ENCODE measurements around the gene TSPAN4. TPM values are rescaled to one million over a fixed set of nuclear protein-coding genes. Genes with fewer than 3 reads are reported as not detected.

Gene TSPAN4
- total RNA-seq, 1 donor from 2014 or later, result 2.3 TPM

- Mint-ChIP-seq H3K27ac (no peak overlapping the region), H3K4me3 (no peak overlapping the region), H3K4me1 (no peaks in the 10 kb centered on the region), H3K27me3 (no peaks in the 10 kb centered on the region), H3K9me3 (no peaks in the 10 kb centered on the region), H3K36me3 (ENCODE audit: low read depth) (no peaks in the 10 kb centered on the region)
- TF ChIP-seq CTCF (IDR thresholded peaks at IDR 0.05), result no peak
- ChIA-PET CTCF (no interaction called here), POLR2A (no interaction called here)
- intact Hi-C loops (cut with micrococcal nuclease), result no loop called here
- DNase-seq (no peak), ATAC-seq (ENCODE audit: low read depth) (no peak)
Measured at GRCh38 chr11:855330-855674, 12.7 kb downstream of the TSPAN4 start.

GRCh38 chr11:855796-856195 is 13.1 kb downstream of the TSPAN4 start:
- CTCF ChIA-PET, result no interaction called here
- ATAC-seq (ENCODE audit: low read depth) (no peak), DNase-seq (no peak)
- intact Hi-C loops (cut with micrococcal nuclease), result no loop called here
- H3K9me3 Mint-ChIP-seq, result no peaks in the 10 kb centered on the region
- H3K27me3 Mint-ChIP-seq, result no peaks in the 10 kb centered on the region
- H3K4me1 Mint-ChIP-seq, result no peaks in the 10 kb centered on the region
- no peak overlapping the region for H3K4me3 Mint-ChIP-seq
- TF ChIP-seq CTCF (IDR thresholded peaks at IDR 0.05), result no peak
- POLR2A ChIA-PET, result no interaction called here
- H3K27ac Mint-ChIP-seq, result no peak overlapping the region
- H3K36me3 Mint-ChIP-seq (ENCODE audit: low read depth), result no peaks in the 10 kb centered on the region

- Mint-ChIP-seq H3K27me3 (no peaks in the 10 kb centered on the region), H3K27ac (no peak overlapping the region), H3K4me1 (no peaks in the 10 kb centered on the region), H3K9me3 (no peaks in the 10 kb centered on the region), H3K4me3 (no peak overlapping the region), H3K36me3 (ENCODE audit: low read depth) (no peaks in the 10 kb centered on the region)
- ATAC-seq (ENCODE audit: low read depth), result no peak
- DNase-seq, result no peak
- intact Hi-C loops (cut with micrococcal nuclease), result no loop called here
- ChIA-PET CTCF (no interaction called here), POLR2A (no interaction called here)
- TF ChIP-seq CTCF (IDR thresholded peaks at IDR 0.05), result no peak
Measured at GRCh38 chr11:856397-856796, 13.7 kb downstream of the TSPAN4 start.

GRCh38 chr11:858053-858761 is 15.6 kb downstream of the TSPAN4 start:
- Mint-ChIP-seq H3K4me1 (no peaks in the 10 kb centered on the region), H3K27ac (no peak overlapping the region), H3K4me3 (no peak overlapping the region), H3K9me3 (no peaks in the 10 kb centered on the region), H3K36me3 (ENCODE audit: low read depth) (no peaks in the 10 kb centered on the region), H3K27me3 (no peaks in the 10 kb centered on the region)
- intact Hi-C loops (cut with micrococcal nuclease), result no loop called here
- ATAC-seq (ENCODE audit: low read depth), result no peak
- no peak for DNase-seq
- POLR2A ChIA-PET, result no interaction called here
- CTCF ChIA-PET, result no interaction called here
- TF ChIP-seq CTCF (IDR thresholded peaks at IDR 0.05), result no peak

GRCh38 chr11:858762-859339 is 16.2 kb downstream of the TSPAN4 start:
- intact Hi-C loops (cut with micrococcal nuclease), result no loop called here
- no peak for ATAC-seq (ENCODE audit: low read depth)
- Mint-ChIP-seq H3K9me3 (no peaks in the 10 kb centered on the region), H3K27me3 (no peaks in the 10 kb centered on the region), H3K36me3 (ENCODE audit: low read depth) (no peaks in the 10 kb centered on the region), H3K27ac (no peak overlapping the region), H3K4me3 (no peak overlapping the region), H3K4me1 (no peaks in the 10 kb centered on the region)
- POLR2A ChIA-PET, result no interaction called here
- DNase-seq, result no peak
- no peak for TF ChIP-seq CTCF (IDR thresholded peaks at IDR 0.05)
- CTCF ChIA-PET, result no interaction called here
